Naive thymus-derived CD4-positive, alpha-beta T cell (primary cell): ENCODE data around the gene LRFN4. TPM values are rescaled to one million over a fixed set of nuclear protein-coding genes. Genes with fewer than 3 reads are reported as not detected.

Experiments used
- ATAC-seq: fragments of 150-1000 bp; cut with Tn5 transposase; 2 replicates; pipeline ENCODE4 v1.10.0; 2021; ENCODE audit warnings: mild to moderate bottlenecking, moderate library complexity
- CTCF ChIA-PET: fragments of 350-600 bp; sonication (Branson Sonifier 250); formaldehyde crosslinking; loops from one replicate; lab custom pipeline; 2021; ENCODE audit warnings: antibody characterized with exemption; lab: Charles Lee
- POLR2A ChIA-PET: fragments of 350-600 bp; sonication (Branson Sonifier 250); formaldehyde crosslinking; loops from one replicate; lab custom pipeline; 2021; ENCODE audit warnings: antibody characterized with exemption, inconsistent platforms; lab: Charles Lee
- DNase-seq, 9 donors: peaks; one replicate each; pipeline versions ENCODE4 v3.0.0 to v3.0.0-alpha.2; 2020 to 2022; ENCODE audit warnings: mixed read lengths in 1 of 9
- H3K27ac ChIP-seq: one replicate; pipeline ENCODE4 v1.7.0; 2013; ENCODE audit warnings: mild to moderate bottlenecking, low read depth, low read length, moderate library complexity
- H3K27me3 ChIP-seq, 2 donors: one replicate each; pipeline ENCODE4 v1.7.0; 2013; ENCODE audit warnings: low read length in 2 of 2, mild to moderate bottlenecking in 2 of 2, moderate library complexity in 2 of 2; ENCODE audit not compliant: control insufficient read depth in 2 of 2, insufficient read depth in 2 of 2
- H3K36me3 ChIP-seq, 3 experiments: 1 replicate in 2 of 3; 2 replicates in 1 of 3; pipeline ENCODE4 v1.7.0; 2013; ENCODE audit warnings: low read length in 3 of 3, mild to moderate bottlenecking in 3 of 3, moderate library complexity in 1 of 3; ENCODE audit not compliant: insufficient read depth in 3 of 3, control insufficient read depth in 2 of 3
- H3K4me1 ChIP-seq, 2 donors: one replicate each; pipeline ENCODE4 v1.7.0; 2013; ENCODE audit warnings: low read length in 2 of 2, mild to moderate bottlenecking in 2 of 2, moderate library complexity in 1 of 2; ENCODE audit not compliant: control insufficient read depth in 2 of 2, insufficient read depth in 2 of 2
- H3K4me3 ChIP-seq: 2 replicates; pipeline ENCODE4 v1.7.0; 2013; ENCODE audit warnings: mild to moderate bottlenecking, low read length
- H3K9me3 ChIP-seq, 3 experiments: 1 replicate in 2 of 3; 2 replicates in 1 of 3; pipeline ENCODE4 v1.7.0; 2013; ENCODE audit warnings: low read length in 3 of 3; ENCODE audit not compliant: control insufficient read depth in 2 of 3
- H3K27ac Mint-ChIP-seq, 9 donors: one replicate each; pipeline ENCODE4 v1.8.0; 2020 to 2022; ENCODE audit warnings: mixed read lengths in 9 of 9, mild to moderate bottlenecking in 8 of 9, moderate library complexity in 5 of 9, inconsistent platforms in 2 of 9
- H3K27me3 Mint-ChIP-seq, 5 donors: one replicate each; pipeline ENCODE4 v1.8.0; 2021 to 2022; ENCODE audit warnings: mixed read lengths in 5 of 5, mild to moderate bottlenecking in 1 of 5
- H3K36me3 Mint-ChIP-seq, 5 donors: one replicate each; pipeline ENCODE4 v1.8.0; 2020 to 2022; ENCODE audit warnings: mixed read lengths in 5 of 5, mild to moderate bottlenecking in 3 of 5, inconsistent platforms in 1 of 5
- H3K4me1 Mint-ChIP-seq, 7 donors: one replicate each; pipeline ENCODE4 v1.8.0; 2020 to 2022; ENCODE audit warnings: mixed read lengths in 7 of 7, mild to moderate bottlenecking in 3 of 7, inconsistent platforms in 1 of 7
- H3K4me3 Mint-ChIP-seq, 10 donors: one replicate each; pipeline ENCODE4 v1.8.0; 2020 to 2022; ENCODE audit warnings: mild to moderate bottlenecking in 10 of 10, mixed read lengths in 10 of 10, moderate library complexity in 6 of 10, inconsistent platforms in 2 of 10
- H3K9me3 Mint-ChIP-seq, 11 donors: one replicate each; pipeline ENCODE4 v1.8.0; 2020 to 2022; ENCODE audit warnings: mixed read lengths in 11 of 11, mild to moderate bottlenecking in 4 of 11, inconsistent platforms in 1 of 11, moderate library complexity in 1 of 11
- intact Hi-C, 2 donors: fragments of 100-400 bp; cut with micrococcal nuclease; formaldehyde crosslinking; loops; one replicate each; pipeline ENCODE4 v1.15.1; 2023
- polyA plus RNA-seq, 2 donors: library from polyadenylated mRNA; unstranded; fragments of 300-500 nt; fragmentation: Illumina TruSeq; gene quantifications; one replicate each; pipeline ENCODE4 v1.2.3, GENCODE V29; 2021
- total RNA-seq, 6 experiments: library from RNA in 5 of 6; stranded (reverse) in 5 of 6; gene quantifications; 1 replicate in 5 of 6; 2 replicates in 1 of 6; pipeline ENCODE4 v1.2.3 and lab custom pipeline; 2021 to 2026

The LRFN4 gene
- 10 to 100 TPM in 1 of 5 experiments, 1 to 10 TPM in 3, under 1 TPM in 1; 0.84 to 21.2 (median 1.6) TPM for total RNA-seq
- polyA plus RNA-seq, result not detected
- 1.7 reads per million, percentile 7 among the genes with 10 or more reads in this experiment for total RNA-seq (lab: John Stamatoyannopoulos, UW)

- Histone ChIP-seq H3K27ac (peak within 1 kb of the TSS; percentile 14), H3K36me3 (no peaks in the 10 kb centered on the region), H3K9me3 (no peaks in the 10 kb centered on the region), H3K27me3 (no peaks in the 10 kb centered on the region), H3K4me1 (peaks cover 0 to 6% of the 10 kb centered on the region in 2 donors), H3K4me3 (peak within 1 kb of the TSS; percentile 71)
- ATAC-seq (peak; percentile 72), DNase-seq (peak in 7 of 9 donors; percentile 29 to 55 (median 41))
- H3K27ac Mint-ChIP-seq, result peak within 1 kb of the TSS in 4 of 9 donors; percentile 28 to 90 (median 36)
- H3K36me3 Mint-ChIP-seq, result no peaks in the 10 kb centered on the region
- peaks cover 0 to 22% (median 9%) of the 10 kb centered on the region in 7 donors for H3K4me1 Mint-ChIP-seq
- no peaks in the 10 kb centered on the region for H3K9me3 Mint-ChIP-seq
- ChIA-PET CTCF (no interaction called here), POLR2A (interaction anchor here (0.9 to 6.5 kb wide), 2 partner anchors 13 to 102 kb away, joined by 3 to 47 read pairs; partner anchors contain the start of gene RCE1)
- intact Hi-C loops, result loop anchor here (1.0 kb wide), 3 partner anchors 12 to 102 kb away; partner anchors contain the start of genes RCE1 (in 2 of the 2) and PC (in 1 of the 2)
- peak within 1 kb of the TSS; percentile 71 to 89 (median 86) for H3K4me3 Mint-ChIP-seq
- no peaks in the 10 kb centered on the region for H3K27me3 Mint-ChIP-seq
These were observed at the start of gene LRFN4 for GRCh38 chr11:66856496-66857233. Gene LRFN4 (plus strand): TSS chr11:66857064. CDS start chr11:66857745, 681 bp downstream.

GRCh38 chr11:66809592-66809991, 47.3 kb upstream of the LRFN4 start:
- ATAC-seq (no peak), DNase-seq (no peak)
- H3K27me3 Mint-ChIP-seq, result no peaks in the 10 kb centered on the region
- no peaks in the 10 kb centered on the region for H3K27me3 ChIP-seq
- intact Hi-C loops, result no loop called here
- no peaks in the 10 kb centered on the region for H3K9me3 ChIP-seq
- ChIA-PET CTCF (interaction anchor here (0.6 kb wide), 1 partner anchor 896 kb away, joined by 3 read pairs; no protein-coding TSS in a partner anchor), POLR2A (no interaction called here)
- no peak overlapping the region for H3K27ac ChIP-seq
- no peaks in the 10 kb centered on the region for H3K4me1 ChIP-seq
- H3K4me3 Mint-ChIP-seq, result no peak overlapping the region
- no peaks in the 10 kb centered on the region for H3K36me3 ChIP-seq
- peaks cover 0 to 2% (median 0%) of the 10 kb centered on the region in 7 donors for H3K4me1 Mint-ChIP-seq
- H3K9me3 Mint-ChIP-seq, result no peaks in the 10 kb centered on the region
- no peak overlapping the region for H3K4me3 ChIP-seq
- H3K27ac Mint-ChIP-seq, result no peak overlapping the region
- H3K36me3 Mint-ChIP-seq, result peaks cover 0 to 25% (median 12%) of the 10 kb centered on the region in 5 donors

- Histone ChIP-seq H3K36me3 (no peaks in the 10 kb centered on the region), H3K4me3 (no peak overlapping the region), H3K27ac (no peak overlapping the region), H3K27me3 (no peaks in the 10 kb centered on the region), H3K4me1 (no peaks in the 10 kb centered on the region), H3K9me3 (no peaks in the 10 kb centered on the region)
- ChIA-PET CTCF (interaction anchor here (0.7 kb wide), 1 partner anchor 19 kb away, joined by 3 read pairs; no protein-coding TSS in a partner anchor), POLR2A (no interaction called here)
- intact Hi-C loops, result no loop called here
- Mint-ChIP-seq H3K4me1 (peaks cover 0 to 2% (median 0%) of the 10 kb centered on the region in 7 donors), H3K4me3 (no peak overlapping the region), H3K27me3 (no peaks in the 10 kb centered on the region), H3K9me3 (no peaks in the 10 kb centered on the region), H3K36me3 (peaks cover 0 to 22% (median 12%) of the 10 kb centered on the region in 5 donors), H3K27ac (no peak overlapping the region)
- ATAC-seq (no peak), DNase-seq (no peak)
These were observed 46.2 kb upstream of the LRFN4 start for GRCh38 chr11:66810576-66811185.

- Mint-ChIP-seq H3K36me3 (peaks cover 0 to 14% (median 3%) of the 10 kb centered on the region in 5 donors), H3K27ac (no peak overlapping the region), H3K4me1 (peaks cover 0 to 2% (median 0%) of the 10 kb centered on the region in 7 donors), H3K9me3 (no peaks in the 10 kb centered on the region), H3K27me3 (no peaks in the 10 kb centered on the region), H3K4me3 (no peak overlapping the region)
- no peak for DNase-seq
- Histone ChIP-seq H3K27ac (no peak overlapping the region), H3K36me3 (no peaks in the 10 kb centered on the region), H3K27me3 (no peaks in the 10 kb centered on the region), H3K4me1 (no peaks in the 10 kb centered on the region), H3K9me3 (no peaks in the 10 kb centered on the region), H3K4me3 (no peak overlapping the region)
- no peak for ATAC-seq
- CTCF ChIA-PET, result no interaction called here
- POLR2A ChIA-PET, result no interaction called here
- intact Hi-C loops, result loop anchor here in 1 of 2 donors (5.0 kb wide), 1 partner anchor 47 kb away; no protein-coding TSS in a partner anchor
These were observed 42.2 kb upstream of the LRFN4 start for GRCh38 chr11:66814678-66815077.

- ATAC-seq (no peak), DNase-seq (no peak)
- no peak overlapping the region for H3K4me3 ChIP-seq
- CTCF ChIA-PET, result interaction anchor here (0.9 kb wide), 1 partner anchor 16 kb away, joined by 3 read pairs; no protein-coding TSS in a partner anchor
- POLR2A ChIA-PET, result interaction anchor here (0.5 kb wide), 1 partner anchor 84 kb away, joined by 3 read pairs; no protein-coding TSS in a partner anchor
- H3K4me1 Mint-ChIP-seq, result peaks cover 0 to 2% (median 0%) of the 10 kb centered on the region in 7 donors
- no peaks in the 10 kb centered on the region for H3K9me3 Mint-ChIP-seq
- H3K36me3 Mint-ChIP-seq, result peaks cover 0 to 9% (median 0%) of the 10 kb centered on the region in 5 donors
- H3K36me3 ChIP-seq, result no peaks in the 10 kb centered on the region
- H3K9me3 ChIP-seq, result no peaks in the 10 kb centered on the region
- no peak overlapping the region for H3K27ac Mint-ChIP-seq
- no peaks in the 10 kb centered on the region for H3K27me3 Mint-ChIP-seq
- no peaks in the 10 kb centered on the region for H3K4me1 ChIP-seq
- intact Hi-C loops, result loop anchor here in 1 of 2 donors (5.0 kb wide), 1 partner anchor 48 kb away; no protein-coding TSS in a partner anchor
- no peaks in the 10 kb centered on the region for H3K27me3 ChIP-seq
- no peak overlapping the region for H3K4me3 Mint-ChIP-seq
- H3K27ac ChIP-seq, result no peak overlapping the region
These were observed 41.2 kb upstream of the LRFN4 start for GRCh38 chr11:66815646-66816045.

- Histone ChIP-seq H3K36me3 (no peaks in the 10 kb centered on the region), H3K27ac (no peak overlapping the region), H3K9me3 (no peaks in the 10 kb centered on the region), H3K4me3 (no peak overlapping the region), H3K27me3 (no peaks in the 10 kb centered on the region), H3K4me1 (no peaks in the 10 kb centered on the region)
- DNase-seq (no peak), ATAC-seq (no peak)
- intact Hi-C loops, result loop anchor here in 1 of 2 donors (5.0 kb wide), 1 partner anchor 51 kb away; no protein-coding TSS in a partner anchor
- Mint-ChIP-seq H3K9me3 (no peaks in the 10 kb centered on the region), H3K4me3 (no peak overlapping the region), H3K36me3 (peaks cover 0 to 5% (median 0%) of the 10 kb centered on the region in 5 donors), H3K27ac (no peak overlapping the region), H3K27me3 (no peaks in the 10 kb centered on the region), H3K4me1 (no peaks in the 10 kb centered on the region)
- ChIA-PET CTCF (no interaction called here), POLR2A (no interaction called here)
These were observed 38.5 kb upstream of the LRFN4 start for GRCh38 chr11:66818231-66818955.
